HG03469 (cell line): ENCODE measurements around the gene MAD1L1.

Experiments used
- ATAC-seq: cut with Tn5 transposase; IDR thresholded peaks from one replicate; pipeline ENCODE4 v1.9.1; 2021; ENCODE audit warnings: mild to moderate bottlenecking, moderate library complexity, moderate number of reproducible peaks; ENCODE audit not compliant: unreplicated experiment

The MAD1L1 gene

DNA sequence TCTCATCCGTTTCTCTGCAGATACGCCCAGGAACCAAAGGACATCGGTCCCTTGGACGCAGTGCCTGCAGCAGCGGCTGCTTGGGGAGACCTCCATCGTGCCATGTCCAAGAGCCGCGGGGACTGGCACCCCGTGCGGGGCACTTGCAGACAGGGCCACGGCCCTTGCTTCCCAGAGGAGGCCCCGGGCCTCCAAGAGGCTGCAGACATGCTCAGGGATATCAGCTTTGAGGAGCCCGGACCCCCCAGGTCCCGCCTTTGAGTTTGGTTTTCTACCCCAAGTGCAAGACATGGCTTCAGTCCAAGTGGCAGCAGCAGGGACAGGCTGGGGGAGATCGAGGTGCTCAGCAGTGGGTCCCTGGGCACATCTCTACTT lies 283.1 kb downstream of the MAD1L1 start:
- no peak for ATAC-seq

DNA sequence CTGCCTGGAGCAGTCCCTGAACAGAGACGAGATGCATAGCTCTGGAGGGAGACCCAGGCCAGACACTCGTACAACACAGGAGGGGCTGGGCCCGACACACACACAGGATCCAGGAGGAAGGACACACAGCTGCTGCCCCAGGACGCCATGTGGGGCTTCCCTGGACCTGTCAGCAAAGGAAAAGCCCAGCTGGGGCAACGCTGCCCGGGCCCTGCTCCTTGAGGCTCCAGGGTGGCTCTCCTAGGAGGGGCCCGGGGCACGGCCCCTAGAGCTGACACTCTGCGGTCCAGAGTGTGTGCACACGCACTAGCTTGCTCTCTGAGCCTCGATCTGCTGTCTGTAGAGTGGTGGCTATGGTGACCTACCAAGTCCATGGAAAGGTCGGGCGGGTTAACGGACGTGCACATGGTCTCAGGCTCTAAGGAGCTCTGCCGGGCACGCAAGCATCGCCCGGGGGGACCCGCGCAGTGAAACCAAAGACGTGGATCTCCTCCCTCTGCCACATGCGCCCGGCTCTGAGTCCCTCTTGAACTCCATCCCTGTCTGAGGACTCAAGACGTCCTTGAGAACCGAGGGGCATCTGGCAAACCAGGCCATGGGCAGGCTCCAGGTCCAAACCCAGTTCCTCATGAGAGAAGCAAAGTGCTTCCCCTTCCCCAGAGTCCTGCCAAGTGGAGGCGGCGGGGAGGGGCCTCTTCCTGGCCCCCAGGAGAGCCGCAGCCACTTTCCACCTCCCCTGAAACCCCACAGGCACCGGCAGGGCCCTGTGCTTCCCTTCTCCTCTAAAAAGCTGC lies 283.7 kb downstream of the MAD1L1 start:
- ATAC-seq = no peak

DNA sequence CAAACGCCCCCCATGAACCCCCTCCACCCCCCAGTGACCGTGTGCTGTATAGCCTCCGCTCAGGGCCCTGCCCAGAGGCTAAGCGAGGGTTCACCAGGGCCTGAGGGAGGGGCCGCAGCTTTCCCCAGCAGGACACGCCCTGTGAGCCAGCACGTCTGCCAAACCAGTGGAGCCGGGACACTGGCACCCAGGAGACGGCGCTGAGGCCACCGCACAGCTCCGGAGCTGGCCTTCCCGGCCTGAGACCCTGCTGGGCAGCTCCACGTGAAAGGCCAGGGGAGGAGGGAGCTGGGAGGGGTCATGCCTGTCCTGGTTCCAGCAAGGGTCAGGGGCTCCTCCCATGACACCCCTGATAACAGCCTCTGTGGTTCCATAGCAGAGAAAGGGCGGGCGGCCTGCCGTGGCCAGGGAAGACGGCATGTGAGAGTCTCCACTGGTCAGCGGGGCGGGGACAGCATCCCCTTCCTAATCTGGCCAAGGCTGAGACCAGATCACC lies 284.4 kb downstream of the MAD1L1 start:
- ATAC-seq = no peak

DNA sequence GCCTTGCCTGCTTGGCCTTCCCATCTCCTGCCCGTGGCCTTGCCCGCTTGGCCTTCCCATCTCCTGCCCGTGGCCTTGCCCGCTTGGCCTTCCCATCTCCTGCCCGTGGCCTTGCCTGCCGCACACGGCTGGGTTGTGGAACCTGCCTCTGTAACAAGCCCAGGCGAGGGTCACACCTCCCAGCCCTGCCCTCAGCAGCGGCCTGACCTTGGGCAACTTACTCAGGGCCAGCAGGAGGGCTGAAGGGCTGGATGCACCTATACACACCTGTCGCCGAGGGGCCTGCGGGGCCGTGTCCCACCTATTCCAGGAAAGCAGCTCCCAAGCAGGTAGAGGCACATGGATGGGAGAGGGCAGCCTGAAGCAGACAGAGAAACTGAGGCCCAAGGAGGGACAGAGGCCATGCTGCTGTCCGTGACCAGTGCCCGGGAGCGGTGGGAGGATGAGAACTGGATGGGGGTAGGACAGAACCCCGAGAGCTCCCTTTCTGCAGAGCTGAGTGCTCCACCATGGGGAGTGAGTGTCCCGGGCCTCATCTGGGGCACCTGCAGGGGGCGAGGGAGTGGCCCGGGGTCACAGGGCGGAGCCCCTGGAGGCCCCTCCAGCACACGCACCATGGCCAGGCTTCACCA lies 285.0 kb downstream of the MAD1L1 start:
- ATAC-seq = no peak

DNA sequence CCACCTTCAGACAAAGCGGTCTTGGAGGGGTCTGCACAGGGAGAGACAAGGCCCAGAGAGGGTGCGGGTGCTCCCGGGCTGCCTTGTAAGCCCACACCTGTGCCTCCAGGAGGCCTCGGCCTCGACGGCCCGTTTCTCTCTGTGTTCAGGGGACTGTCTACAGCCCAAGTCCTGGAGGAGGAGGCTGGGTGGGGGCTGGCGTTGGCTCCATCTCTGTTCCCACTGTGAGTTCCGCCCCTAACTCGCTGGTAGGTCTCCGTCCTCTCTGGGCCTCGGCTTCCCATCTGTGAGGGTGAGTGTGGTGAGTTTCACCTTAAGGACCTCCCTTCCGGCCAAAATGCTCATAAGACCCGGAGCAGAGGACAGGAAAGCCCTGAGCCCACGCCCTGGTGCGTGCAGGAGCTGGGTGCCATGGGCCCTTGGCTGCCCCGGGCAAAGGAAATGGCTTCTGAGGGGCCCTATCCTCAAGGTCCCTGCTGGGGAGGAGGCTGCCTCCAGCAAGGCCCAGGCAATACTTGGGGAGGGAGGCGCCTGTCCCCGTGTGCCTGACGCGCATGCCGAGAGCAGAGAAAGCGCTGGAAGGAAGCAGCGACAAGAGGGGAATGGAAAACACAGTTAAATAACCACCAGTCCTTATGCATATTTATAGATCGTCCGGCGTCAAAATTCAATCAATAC lies 285.8 kb downstream of the MAD1L1 start:
- no peak for ATAC-seq

DNA sequence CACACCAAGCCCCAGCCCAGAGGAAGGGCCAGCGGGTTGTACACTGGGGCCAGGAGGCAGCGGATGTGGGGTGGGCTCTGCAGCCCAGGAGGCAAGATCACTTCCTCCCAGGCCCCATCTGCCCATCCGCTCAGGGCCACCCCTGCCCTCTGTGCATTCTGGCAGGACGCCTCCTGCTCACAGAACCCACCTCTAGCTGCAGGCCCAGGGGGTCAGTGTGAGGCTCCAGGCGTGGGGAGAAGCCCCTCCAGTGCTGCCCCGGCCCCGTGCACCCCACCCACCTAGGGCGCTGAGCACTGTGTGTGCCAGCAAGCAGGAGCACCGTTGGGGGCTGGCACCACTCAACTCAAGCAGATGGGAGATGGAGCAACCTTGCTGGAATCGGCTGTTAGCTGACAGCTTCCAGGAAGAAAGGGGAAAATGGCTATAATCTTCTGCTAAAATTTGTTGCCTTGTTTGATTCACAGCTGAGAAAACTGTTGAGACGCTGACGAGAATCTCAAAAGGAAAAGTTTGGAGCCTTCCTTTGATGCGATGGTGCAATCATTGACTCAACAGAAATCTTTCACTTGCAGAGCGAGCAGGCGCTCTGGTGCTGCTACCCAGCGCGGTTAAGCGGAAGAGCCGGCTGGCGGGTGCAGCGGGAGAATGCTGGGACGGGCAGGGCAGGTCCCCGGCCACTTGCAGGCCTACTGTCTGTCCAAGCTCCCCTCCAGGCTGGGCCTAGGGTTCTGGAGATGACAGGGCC lies 286.5 kb downstream of the MAD1L1 start:
- ATAC-seq = no peak

DNA sequence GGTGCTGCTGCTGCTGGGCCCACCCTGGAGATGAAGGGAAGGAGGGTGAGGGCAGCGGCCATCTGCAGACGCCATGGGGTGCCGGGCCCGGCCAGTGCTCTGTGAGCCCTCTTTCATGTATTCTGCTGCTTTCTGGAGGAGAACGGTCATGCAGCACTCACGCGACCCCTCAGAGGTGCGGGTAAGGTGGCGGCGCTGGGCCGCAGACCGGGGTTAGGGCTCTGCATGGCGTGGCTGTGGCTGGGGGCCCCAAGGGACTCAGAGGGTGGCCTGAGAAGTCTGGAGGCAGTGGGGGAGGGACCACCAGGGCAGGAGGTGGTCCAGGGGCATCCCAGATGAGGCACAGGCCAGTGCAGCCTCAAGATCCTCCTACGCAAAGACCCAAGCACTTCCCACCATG lies 287.2 kb downstream of the MAD1L1 start:
- no peak for ATAC-seq

DNA sequence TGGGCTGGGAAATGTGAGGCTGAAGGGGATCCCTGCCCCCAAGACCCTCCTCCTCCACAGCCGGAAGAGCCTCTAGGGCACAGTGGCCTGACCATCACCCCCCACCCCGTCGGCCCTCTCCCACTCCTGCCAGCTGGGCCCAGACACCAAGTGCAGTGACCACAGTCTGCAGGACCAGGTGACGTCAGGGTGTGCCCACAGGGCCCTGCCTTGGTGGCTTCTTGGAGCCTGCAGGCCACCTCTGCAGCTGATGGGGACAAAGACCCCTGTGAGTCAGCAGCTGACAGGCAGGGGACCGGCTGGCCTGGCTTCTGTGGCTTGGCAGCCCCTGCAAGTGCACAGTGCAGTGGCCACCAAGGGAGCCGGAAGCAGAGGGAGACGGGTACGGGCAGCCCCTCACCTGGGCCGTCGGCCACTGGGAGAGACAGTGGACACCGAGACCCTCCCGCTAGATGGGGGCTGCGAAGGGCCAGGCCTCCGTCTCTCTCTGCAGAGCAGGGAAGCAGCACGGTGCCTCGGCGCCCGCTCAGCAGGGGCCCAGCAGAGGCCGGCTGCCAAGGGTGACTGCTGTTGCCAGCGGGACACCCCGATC lies 288.0 kb downstream of the MAD1L1 start:
- ATAC-seq = no peak

DNA sequence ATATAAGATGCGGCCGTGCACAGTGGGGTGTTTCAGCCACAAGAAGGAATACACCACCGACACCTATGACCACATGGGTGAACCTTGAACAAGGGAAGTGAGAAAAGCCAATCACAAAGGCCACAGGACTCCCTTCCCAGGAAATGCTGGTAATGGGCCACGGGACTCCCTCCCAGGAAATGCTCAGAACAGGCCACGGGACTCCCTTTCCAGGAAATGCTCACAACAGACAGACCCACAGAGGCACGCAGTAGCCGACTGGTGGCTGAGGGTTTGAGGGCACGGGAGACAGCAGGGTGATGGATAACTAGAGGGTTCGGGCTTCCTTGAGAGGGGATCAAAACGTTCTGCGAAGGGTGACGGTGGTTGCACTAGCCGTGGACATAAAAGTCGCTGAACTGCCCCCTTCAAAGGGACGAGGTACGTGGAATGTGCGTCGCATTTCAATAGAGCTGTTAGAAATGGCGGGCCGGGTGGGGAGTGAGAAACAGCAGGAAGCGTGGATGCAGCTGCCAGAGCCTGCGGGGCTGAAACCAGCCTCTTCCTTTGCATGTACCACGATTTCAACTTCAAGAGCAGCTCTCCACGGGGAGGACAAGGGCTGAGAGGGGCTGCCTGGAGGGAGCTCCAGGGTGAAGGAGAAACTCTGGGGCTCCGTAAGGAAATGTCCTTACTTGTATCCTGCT lies 288.7 kb downstream of the MAD1L1 start:
- no peak for ATAC-seq

DNA sequence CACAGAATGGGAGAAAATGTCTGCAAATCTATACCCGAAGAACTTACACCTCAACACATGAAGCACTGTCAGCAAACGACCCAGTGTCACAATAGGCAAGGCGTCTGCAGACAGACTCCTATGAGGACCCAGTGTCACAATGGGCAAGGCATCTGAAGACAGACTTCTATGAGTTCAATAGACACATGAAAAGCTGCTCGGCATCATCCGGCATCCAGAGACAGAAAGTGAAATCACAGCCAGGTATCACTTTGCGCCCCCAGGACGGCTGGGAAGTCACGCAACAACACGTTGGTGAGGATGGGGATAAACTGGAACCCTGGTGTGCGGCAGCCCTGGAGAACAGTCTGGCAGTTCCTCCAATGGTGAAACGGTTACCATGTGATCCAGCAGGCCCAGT lies 289.4 kb downstream of the MAD1L1 start:
- ATAC-seq = no peak

DNA sequence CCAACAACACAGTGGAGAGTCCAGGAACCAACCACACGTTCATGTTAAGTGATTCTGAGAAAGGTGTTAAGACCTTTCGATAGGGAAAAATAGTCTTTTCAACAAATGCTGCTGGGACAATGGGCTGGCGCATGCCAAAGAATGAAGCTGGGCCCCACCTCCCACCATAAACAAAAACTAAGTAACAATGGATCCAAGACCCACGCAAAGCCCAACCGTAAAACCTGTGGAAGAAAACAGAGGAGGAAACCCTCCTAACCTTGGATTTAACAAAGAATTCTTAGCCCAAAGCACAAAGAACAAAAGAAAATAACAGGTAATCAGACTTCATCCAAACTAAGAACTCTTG lies 289.8 kb downstream of the MAD1L1 start:
- ATAC-seq = no peak

DNA sequence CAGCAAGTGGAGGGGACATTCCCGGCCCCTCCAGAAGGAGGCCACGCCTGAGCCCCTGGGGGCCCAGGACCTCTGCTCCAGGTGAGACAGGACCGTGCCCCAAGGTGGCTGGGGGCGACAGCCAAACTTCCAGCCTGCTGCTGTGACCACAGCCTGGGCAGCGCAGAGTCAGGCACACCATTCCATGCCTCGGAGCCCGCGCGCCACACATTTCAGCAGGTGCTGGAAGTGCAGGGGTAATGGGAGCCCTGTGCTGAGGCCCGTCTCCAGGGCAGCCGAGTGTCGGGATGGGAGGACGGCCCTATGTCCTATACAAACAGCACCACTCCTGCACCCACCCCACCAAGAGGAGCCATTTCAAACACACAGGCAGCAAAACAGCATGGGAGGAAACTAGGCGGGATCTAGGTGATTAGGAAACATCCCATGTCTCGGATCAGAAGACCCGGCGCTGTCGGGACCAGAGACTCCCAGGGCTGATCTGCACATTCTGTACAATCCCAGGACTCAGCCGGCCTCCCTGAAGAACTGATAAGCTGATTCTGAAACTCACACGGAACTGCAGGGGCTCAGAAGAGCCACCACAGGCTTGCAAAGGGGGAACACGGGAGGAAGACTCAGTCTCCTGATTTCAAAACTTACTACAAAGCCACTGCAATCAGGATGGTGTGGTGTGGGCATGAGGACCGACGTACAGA lies 290.4 kb downstream of the MAD1L1 start:
- ATAC-seq = no peak

DNA sequence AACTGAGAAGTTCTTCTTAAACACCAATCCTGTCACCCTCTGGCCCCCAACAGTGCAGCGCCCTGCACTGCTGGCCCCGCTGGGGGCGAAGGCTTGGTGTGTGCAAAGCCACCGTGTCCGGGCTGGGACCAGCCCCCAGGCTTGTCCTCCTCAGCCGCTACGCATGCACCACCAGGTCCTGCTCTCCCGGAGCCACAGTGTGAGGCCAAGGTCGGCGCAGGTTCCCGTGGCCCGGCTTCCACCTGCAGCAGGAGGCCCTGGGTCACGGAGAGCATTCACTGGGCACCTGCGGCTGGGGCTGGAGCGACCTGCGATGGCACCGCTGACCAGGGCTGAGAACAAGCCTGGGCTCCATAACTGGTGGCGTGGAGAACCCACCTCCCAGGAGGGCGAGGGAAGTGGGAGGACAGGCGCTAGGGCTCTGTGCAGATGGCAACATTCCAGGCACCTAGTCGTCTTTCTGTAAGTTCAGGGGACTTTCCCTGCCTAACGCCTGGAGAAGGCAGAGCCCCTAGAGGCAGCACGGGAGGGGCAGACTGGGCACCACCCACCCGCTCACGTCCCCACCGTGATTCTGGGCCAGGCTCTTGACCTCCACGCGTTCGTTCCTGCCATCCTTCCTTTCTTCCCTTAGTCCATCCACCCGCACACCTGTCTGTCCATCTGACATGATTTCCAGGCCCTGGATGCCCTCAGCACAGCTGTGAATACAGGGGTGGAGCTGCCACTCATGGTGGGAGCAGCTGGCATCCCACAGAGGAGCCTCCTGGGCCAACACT lies 291.1 kb downstream of the MAD1L1 start:
- ATAC-seq = no peak

DNA sequence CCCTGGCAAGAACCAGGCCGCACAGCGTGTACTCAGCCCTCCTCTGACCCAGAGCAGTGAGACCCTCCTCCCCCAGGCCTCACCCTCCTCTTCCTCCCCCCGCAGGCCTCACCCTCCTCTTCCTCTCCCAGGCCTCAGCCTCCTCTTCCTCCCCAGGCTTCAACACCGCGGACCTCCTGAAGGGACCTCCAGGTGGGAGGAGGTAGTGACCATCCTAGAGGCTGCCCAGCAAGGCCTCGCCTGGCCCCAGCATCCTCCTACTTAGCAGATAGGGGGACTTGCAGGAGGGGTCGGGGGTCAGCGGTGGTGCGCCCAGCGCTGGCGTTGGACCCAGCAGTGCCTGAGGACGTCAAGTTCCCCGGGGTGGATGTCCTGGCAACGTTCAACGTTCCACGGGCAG lies 291.9 kb downstream of the MAD1L1 start:
- ATAC-seq = no peak

DNA sequence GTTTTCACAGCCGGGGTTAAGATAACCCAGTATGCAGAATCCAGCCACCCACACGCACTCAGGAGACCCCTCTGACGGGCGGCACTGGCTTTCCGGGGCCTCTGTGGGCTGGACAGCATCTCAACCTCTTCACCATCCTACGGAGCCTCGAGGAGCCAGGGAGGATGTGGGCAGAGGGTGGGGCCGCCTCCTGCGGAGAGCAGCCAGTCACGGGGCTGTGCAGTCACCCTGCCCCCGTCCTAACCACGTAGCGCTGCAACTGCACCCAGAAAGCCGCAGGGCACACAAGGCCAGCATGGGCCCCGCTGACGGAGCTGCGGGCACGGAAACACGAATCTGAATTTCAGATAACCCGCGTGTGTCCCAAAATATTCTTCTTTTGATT lies 292.4 kb downstream of the MAD1L1 start:
- ATAC-seq = peak; percentile 80

DNA sequence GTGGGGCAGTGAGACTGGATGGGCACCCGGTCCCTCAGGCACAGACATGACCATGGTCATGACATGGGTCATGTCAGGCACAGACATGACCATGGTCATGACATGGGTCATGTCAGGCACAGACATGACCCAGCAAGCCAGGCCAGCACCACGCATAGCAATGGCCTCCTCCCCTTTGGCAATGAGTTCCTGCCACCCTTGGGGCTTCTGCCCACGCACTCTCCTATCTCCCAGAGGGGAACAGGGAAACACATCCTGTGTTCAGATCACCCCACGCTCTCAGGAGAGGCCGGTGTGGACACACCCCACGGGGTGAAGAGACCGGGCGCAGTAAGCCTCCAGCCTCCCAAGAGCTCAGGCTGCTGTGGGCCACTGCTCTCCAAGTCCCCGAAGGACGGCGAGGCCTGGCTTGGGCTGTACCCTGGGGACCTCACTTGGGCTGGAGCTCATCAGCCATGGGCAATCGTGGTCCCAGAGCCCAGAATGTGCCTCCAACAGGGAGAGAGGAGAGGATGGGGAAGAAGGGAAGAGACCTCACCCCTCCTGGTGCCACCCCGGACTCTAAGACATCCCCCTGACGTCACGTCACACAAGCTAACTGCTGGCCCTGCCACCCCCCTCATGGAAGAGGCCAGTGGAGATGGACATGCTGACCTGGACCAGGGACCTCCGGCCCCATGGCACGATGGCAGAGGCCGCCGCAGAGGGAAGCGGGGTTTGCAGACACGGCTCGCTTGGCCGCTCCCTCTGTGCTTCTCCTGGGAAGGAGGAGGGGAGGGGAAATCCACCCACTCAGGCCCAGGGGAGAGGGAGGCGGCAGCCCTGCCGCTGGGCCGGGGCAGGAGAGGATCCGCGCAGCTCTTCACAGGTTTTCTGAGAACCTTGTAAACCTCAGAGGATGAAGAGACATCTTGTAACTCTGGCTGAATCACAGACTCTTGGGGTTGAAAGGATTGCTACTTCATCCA lies 293.0 kb downstream of the MAD1L1 start:
- no peak for ATAC-seq

DNA sequence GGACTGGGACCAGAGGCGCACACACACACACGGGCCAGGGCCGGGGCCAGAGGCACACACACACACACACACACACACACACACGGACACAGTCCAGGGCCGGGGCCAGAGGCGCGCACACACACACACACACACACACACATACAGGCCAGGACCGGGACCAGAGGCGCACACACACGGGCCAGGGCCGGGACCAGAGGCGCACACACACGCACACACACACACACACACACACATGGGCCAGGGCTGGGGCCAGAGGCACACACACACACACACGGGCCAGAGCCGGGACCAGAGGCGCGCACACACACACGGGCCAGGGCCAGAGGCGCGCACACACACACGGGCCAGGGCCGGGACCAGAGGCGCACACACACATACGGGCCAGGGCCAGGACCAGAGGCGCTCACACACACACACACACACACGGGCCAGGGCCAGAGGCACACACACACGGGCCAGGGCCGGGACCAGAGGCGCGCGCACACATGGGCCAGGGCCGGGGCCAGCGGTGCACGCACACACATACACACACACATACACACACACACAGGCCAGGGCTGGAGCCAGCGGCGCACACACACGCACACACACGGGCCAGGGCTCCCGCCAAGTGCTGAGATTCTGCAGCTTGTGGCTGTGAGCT lies 293.8 kb downstream of the MAD1L1 start:
- no peak for ATAC-seq

DNA sequence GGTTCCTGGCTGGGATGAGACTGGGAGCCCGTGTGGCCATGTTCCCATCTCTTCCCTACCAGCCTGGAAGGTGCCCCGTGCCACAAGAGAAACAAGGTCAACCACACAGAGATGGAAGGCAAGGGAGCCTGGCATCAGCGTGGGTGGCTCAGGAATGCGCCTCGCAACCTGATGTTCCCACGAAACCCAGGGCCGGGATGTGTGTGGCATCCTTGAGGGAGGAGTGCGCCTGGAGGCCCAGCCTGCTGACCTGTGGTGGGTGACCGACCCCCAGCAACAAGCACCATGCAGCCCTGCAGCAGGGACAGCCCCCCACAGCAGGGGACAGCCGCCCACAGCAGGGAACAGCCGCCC lies 295.5 kb downstream of the MAD1L1 start:
- no peak for ATAC-seq
